HG02571 (cell line): Measurements from ENCODE around the gene MC5R.
"Not testable (repeated sequence)": the region's sequence is repeated elsewhere in the genome, so short reads cannot be mapped to it uniquely, and the experiment has no call there.

ENCODE experiments used
- ATAC-seq: cut with Tn5 transposase; IDR thresholded peaks from one replicate; pipeline ENCODE4 v1.9.1; 2021; ENCODE audit warnings: mild to moderate bottlenecking, moderate library complexity; ENCODE audit not compliant: unreplicated experiment

Gene MC5R

GRCh38 chr18:13836559-13836958 lies 12.6 kb downstream of the MC5R start:
- ATAC-seq: no peak

- no peak for ATAC-seq
These were observed 25.8 kb downstream of the MC5R start for GRCh38 chr18:13849791-13850190.

- ATAC-seq: not testable (repeated sequence)
These were observed 38.9 kb downstream of the MC5R start for GRCh38 chr18:13862898-13863297.

- ATAC-seq: no peak
These were observed 44.7 kb downstream of the MC5R start for GRCh38 chr18:13868501-13869271.

- ATAC-seq: no peak
These were observed 47.8 kb downstream of the MC5R start for GRCh38 chr18:13871701-13872100.

GRCh38 chr18:13872373-13872772 lies 48.4 kb downstream of the MC5R start:
- ATAC-seq: no peak

- ATAC-seq: no peak
These were observed 49.0 kb downstream of the MC5R start for GRCh38 chr18:13872932-13873331.

- no peak for ATAC-seq
These were observed 50.6 kb downstream of the MC5R start for GRCh38 chr18:13874558-13874957.
